Spinal cord (tissue), 10 donors: ENCODE results near the gene CNTN3. TPM values are rescaled to one million over a fixed set of nuclear protein-coding genes. Genes with fewer than 3 reads are reported as not detected.

ENCODE experiments used
- DNase-seq, 6 donors: peaks; one replicate each; pipeline versions ENCODE4 v3.0.0 to v3.0.0-alpha.2; 2013 to 2015; ENCODE audit warnings: low spot score in 6 of 6, low read depth in 4 of 6
- H3K27ac ChIP-seq: one replicate; pipeline ENCODE4 v1.5.1; 2013; ENCODE audit warnings: low read depth, low read length, control low read depth
- H3K27me3 ChIP-seq: one replicate; pipeline ENCODE4 v1.6.1; 2013; ENCODE audit warnings: low read length; ENCODE audit not compliant: control insufficient read depth, insufficient read depth
- H3K36me3 ChIP-seq: one replicate; pipeline ENCODE4 v1.6.1; 2013; ENCODE audit warnings: low read length; ENCODE audit not compliant: control insufficient read depth, insufficient read depth
- H3K4me1 ChIP-seq: one replicate; pipeline ENCODE4 v1.6.1; 2013; ENCODE audit warnings: low read length; ENCODE audit not compliant: control insufficient read depth, insufficient read depth
- H3K4me3 ChIP-seq: one replicate; pipeline ENCODE4 v1.5.1; 2013; ENCODE audit warnings: low read depth, low read length, control low read depth
- H3K9me3 ChIP-seq: one replicate; pipeline ENCODE4 v1.6.1; 2013; ENCODE audit warnings: low read length; ENCODE audit not compliant: control insufficient read depth, insufficient read depth
- WGBS: methylation state at CpG from one replicate; pipeline ENCODE4 v1.1.5; 2013; ENCODE audit warnings: missing lambda C conversion rate; ENCODE audit not compliant: insufficient coverage; 5-methylcytosine and 5-hydroxymethylcytosine counted together
- polyA plus RNA-seq, 2 donors: library from polyadenylated mRNA; unstranded; fragments of 120-200 nt; gene quantifications; one replicate each; pipeline ENCODE4 v1.2.1, GENCODE V29; 2013; ENCODE audit not compliant: insufficient read length in 2 of 2
- total RNA-seq, 2 donors: library from RNA; depleted of rRNA in 1 of 2; stranded (reverse); fragments of 120-200 nt in 1 of 2; fragments of >200 nt in 1 of 2; gene quantifications; one replicate each; pipeline versions ENCODE4 v1.2.3 to v1.2.4, GENCODE V29; 2013 to 2014
- donor health status: healthy.

The CNTN3 gene
- total and polyA plus RNA-seq, 4 donors, result 16.7 to 28.5 (median 22.5) TPM

DNA sequence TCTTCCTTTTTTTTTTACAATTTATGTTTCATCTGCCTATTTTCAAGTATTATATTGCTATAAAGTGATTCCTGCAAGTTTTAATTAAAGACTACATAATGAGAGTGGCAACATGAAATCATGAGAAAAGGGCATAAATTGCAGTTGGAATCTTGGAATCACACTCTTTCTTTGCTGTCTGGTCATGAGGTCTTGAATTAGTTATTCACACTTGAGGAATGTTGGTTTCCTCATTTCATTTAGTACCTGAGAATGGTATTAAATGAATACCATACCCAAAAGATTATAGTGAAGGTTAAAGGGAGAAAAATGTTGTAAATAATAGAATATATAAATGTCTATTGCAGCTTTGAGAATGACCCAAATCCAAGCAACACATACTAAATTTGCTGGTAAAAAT is 25.8 kb upstream of the CNTN3 start:
- H3K27me3 ChIP-seq, result no peaks in the 10 kb centered on the region
- H3K4me3 ChIP-seq, result no peak overlapping the region
- H3K9me3 ChIP-seq, result no peaks in the 10 kb centered on the region
- no peak overlapping the region for H3K27ac ChIP-seq
- H3K36me3 ChIP-seq, result no peaks in the 10 kb centered on the region
- no peaks in the 10 kb centered on the region for H3K4me1 ChIP-seq
- no peak for DNase-seq

GRCh38 chr3:74639681-74640080 is 25.2 kb upstream of the CNTN3 start:
- no peak for DNase-seq
- no peaks in the 10 kb centered on the region for H3K4me1 ChIP-seq
- no peak overlapping the region for H3K27ac ChIP-seq
- no peak overlapping the region for H3K4me3 ChIP-seq
- no peaks in the 10 kb centered on the region for H3K27me3 ChIP-seq
- no CpG with 5 or more reads among the region's 3 CpGs for WGBS
- no peaks in the 10 kb centered on the region for H3K36me3 ChIP-seq
- no peaks in the 10 kb centered on the region for H3K9me3 ChIP-seq

GRCh38 chr3:74636981-74637380 is 22.5 kb upstream of the CNTN3 start:
- H3K4me3 ChIP-seq, result no peak overlapping the region
- H3K36me3 ChIP-seq, result no peaks in the 10 kb centered on the region
- H3K4me1 ChIP-seq, result no peaks in the 10 kb centered on the region
- H3K27ac ChIP-seq, result no peak overlapping the region
- H3K27me3 ChIP-seq, result no peaks in the 10 kb centered on the region
- no peak for DNase-seq
- no peaks in the 10 kb centered on the region for H3K9me3 ChIP-seq

DNA sequence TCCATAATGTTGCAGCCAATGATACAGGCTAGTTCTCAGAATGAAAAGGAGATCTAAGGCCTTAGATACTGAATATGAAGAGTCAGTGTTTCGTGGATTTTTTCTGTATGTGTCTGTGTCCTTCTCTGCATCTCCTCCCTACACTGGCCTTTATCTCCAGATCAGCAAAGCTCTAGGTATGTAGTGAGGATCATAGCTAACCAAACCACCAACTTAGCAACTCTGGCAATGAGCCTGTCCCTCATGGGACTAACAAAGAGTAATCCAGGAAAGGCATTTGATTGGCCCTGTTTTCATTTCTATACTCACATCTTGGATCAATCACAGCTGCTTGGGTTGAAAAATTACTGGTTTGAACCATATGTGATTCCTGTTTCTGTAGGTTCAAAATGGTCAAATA is 18.6 kb upstream of the CNTN3 start:
- no peaks in the 10 kb centered on the region for H3K4me1 ChIP-seq
- no peak overlapping the region for H3K4me3 ChIP-seq
- no peaks in the 10 kb centered on the region for H3K27me3 ChIP-seq
- H3K36me3 ChIP-seq, result no peaks in the 10 kb centered on the region
- DNase-seq, result no peak
- no CpG with 5 or more reads among the region's 1 CpG for WGBS
- no peak overlapping the region for H3K27ac ChIP-seq
- no peaks in the 10 kb centered on the region for H3K9me3 ChIP-seq

- WGBS, result 100% methylated on average over 1 of the region's 3 CpGs
- Histone ChIP-seq H3K36me3 (no peaks in the 10 kb centered on the region), H3K27ac (no peak overlapping the region), H3K4me3 (no peak overlapping the region), H3K27me3 (no peaks in the 10 kb centered on the region), H3K9me3 (no peaks in the 10 kb centered on the region), H3K4me1 (no peaks in the 10 kb centered on the region)
- DNase-seq, result no peak
These were observed 17.1 kb upstream of the CNTN3 start for GRCh38 chr3:74631351-74632140.

DNA sequence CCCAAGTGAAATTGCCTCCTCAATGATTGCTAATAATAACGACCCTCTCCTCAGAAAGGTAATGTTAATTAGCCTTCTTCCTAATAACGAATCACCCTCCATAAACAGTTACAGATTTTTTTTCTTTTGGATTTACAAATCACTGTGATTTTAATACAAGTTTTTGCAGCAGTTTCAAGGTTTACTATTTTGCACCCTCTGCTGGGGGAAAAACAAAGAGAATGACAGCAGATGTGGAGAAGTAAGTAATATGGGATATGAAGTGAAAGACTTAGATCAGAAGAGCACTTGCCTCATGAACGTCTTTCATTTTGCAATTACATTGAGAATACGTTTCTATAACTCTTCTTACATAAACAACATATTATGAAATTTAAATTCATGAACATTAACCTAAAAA is 16.1 kb upstream of the CNTN3 start:
- WGBS, result no CpG with 5 or more reads among the region's 4 CpGs
- Histone ChIP-seq H3K4me1 (no peaks in the 10 kb centered on the region), H3K4me3 (no peak overlapping the region), H3K27me3 (no peaks in the 10 kb centered on the region), H3K9me3 (no peaks in the 10 kb centered on the region), H3K27ac (no peak overlapping the region), H3K36me3 (no peaks in the 10 kb centered on the region)
- peak in 2 of 6 donors; percentile 71 to 87 for DNase-seq

- DNase-seq, result peak in 2 of 6 donors; percentile 60 to 84
- Histone ChIP-seq H3K27me3 (no peaks in the 10 kb centered on the region), H3K27ac (no peak overlapping the region), H3K36me3 (no peaks in the 10 kb centered on the region), H3K9me3 (no peaks in the 10 kb centered on the region), H3K4me3 (no peak overlapping the region), H3K4me1 (no peaks in the 10 kb centered on the region)
- WGBS, result 13% methylated on average over 1 of the region's 2 CpGs
These were observed 11.6 kb upstream of the CNTN3 start for GRCh38 chr3:74626011-74626410.

DNA sequence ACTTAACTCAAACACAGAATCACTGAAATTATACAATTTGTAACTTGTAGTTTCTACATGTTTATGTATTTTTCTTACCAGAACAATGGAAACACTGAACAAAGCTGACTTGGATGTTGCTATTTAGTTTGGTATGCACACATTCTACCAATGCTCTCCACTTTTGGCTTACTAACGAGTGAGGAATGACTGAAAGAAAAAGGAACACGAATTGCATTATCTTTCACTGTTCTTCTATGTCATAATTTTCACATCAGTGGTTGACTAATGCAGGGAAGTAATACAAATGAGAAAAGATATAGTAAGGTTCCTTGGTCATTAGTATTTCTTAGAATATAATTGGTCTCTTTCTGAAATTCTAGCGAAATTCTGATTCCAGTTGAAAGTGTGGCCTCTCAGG is 9.8 kb upstream of the CNTN3 start:
- DNase-seq, result no peak
- WGBS, result no CpG with 5 or more reads among the region's 3 CpGs
- H3K27ac ChIP-seq, result no peak overlapping the region
- H3K9me3 ChIP-seq, result no peaks in the 10 kb centered on the region
- no peaks in the 10 kb centered on the region for H3K36me3 ChIP-seq
- H3K27me3 ChIP-seq, result no peaks in the 10 kb centered on the region
- H3K4me3 ChIP-seq, result no peak overlapping the region
- no peaks in the 10 kb centered on the region for H3K4me1 ChIP-seq

DNA sequence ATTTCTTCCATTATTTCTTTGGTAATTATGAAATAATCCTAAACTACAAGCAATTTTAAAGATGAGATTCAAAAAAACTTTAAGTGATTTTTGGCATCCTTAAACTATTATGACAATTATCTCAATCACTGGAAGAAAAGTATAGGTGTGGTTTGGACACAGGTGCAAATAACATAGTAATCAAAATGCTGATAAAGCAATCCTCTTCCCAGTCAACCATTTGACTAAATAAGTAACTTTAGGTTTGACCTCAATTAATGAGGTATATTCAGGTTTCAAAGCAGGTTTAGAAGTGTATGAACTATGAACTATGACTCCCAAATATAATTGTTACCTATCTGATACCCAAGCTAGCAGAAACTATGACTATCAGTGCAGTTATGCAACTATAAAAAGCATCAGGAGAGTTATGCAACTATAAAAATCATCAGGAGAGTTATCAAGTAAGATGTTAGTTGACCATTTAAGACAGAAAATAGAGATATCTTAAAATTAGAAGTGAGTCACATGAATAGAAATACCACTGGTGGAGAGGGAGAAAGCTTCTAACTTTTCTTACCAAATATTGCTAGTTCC is 8.9 kb upstream of the CNTN3 start:
- no peak overlapping the region for H3K4me3 ChIP-seq

DNA sequence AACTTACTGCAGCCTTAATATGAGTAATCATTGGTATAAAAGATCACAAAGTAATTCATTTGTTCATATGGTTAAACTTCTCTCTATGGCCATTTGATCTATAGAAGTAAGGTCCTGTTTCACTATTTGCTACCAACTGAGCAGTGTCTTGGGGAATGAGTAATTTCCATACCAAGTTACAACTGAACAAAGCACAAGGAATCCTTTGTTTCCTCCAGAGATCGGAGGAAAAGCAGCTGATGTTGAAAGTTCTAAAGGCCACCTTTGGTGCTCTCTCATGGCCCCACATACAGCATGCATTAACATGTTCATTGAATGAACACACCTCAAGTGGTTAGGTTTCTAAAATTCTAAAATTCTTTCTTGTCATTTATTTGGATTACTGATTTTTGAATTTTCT is 7.1 kb upstream of the CNTN3 start:
- no peak for DNase-seq
- peaks cover 2% of the 10 kb centered on the region for H3K27me3 ChIP-seq
- no peak overlapping the region for H3K4me3 ChIP-seq
- WGBS, result no CpG with 5 or more reads among the region's 1 CpG
- no peak overlapping the region for H3K27ac ChIP-seq
- no peaks in the 10 kb centered on the region for H3K36me3 ChIP-seq
- no peaks in the 10 kb centered on the region for H3K4me1 ChIP-seq
- no peaks in the 10 kb centered on the region for H3K9me3 ChIP-seq

More for the DNA sequence above, 8.9 kb upstream of the CNTN3 start:
- H3K27ac ChIP-seq, result no peak overlapping the region
- no peaks in the 10 kb centered on the region for H3K4me1 ChIP-seq
- H3K9me3 ChIP-seq, result no peaks in the 10 kb centered on the region
- peaks cover 2% of the 10 kb centered on the region for H3K27me3 ChIP-seq
- DNase-seq, result no peak
- no peaks in the 10 kb centered on the region for H3K36me3 ChIP-seq
